ENCODE data around the gene RPTOR. TPM values are rescaled to one million over a fixed set of nuclear protein-coding genes. Genes with fewer than 3 reads are reported as not detected.

Gene RPTOR
- total RNA-seq, 1 experiment from 2014 or later: 25.1 TPM

GRCh38 chr17:80609757-80610156 lies 65.1 kb downstream of the RPTOR start:
- no peak overlapping the region for H3K4ac ChIP-seq (ENCODE audit: low read depth, low read length)
- H3K9ac ChIP-seq (ENCODE audit: extremely low read depth, insufficient read length, low read length): no peak overlapping the region
- no peak overlapping the region for H2BK12ac ChIP-seq (ENCODE audit: insufficient read length, low read depth, low read length)
- H3K36me3 Mint-ChIP-seq (ENCODE audit: insufficient read depth in 1 of 3, low read depth in 3 of 3): no peaks in the 10 kb centered on the region
- H3K56ac ChIP-seq (ENCODE audit: insufficient read length, low read depth, low read length): no peak overlapping the region
- no peak overlapping the region for H2BK15ac ChIP-seq (ENCODE audit: low read depth, low read length)
- H3K4me2 ChIP-seq (ENCODE audit: insufficient read depth, insufficient read length, low read length): no peak overlapping the region
- no peak for DNase-seq
- H4K91ac ChIP-seq (ENCODE audit: insufficient read length, low read depth, low read length): no peak overlapping the region
- peaks cover 5% of the 10 kb centered on the region in 2 experiments; a peak in 3 of 4 replicates for H3K4me1 Mint-ChIP-seq
- no CpG with 5 or more reads among the region's 5 CpGs for WGBS (ENCODE audit: extremely low coverage, insufficient read length, low lambda C conversion rate)
- no peak overlapping the region for H3K18ac ChIP-seq (ENCODE audit: insufficient read length, low read depth, low read length)
- H2AFZ ChIP-seq (ENCODE audit: low read length): no peak overlapping the region
- H4K8ac ChIP-seq (replicated peaks; ENCODE audit: insufficient read length, low read depth, low read length): no peak overlapping the region
- no peak overlapping the region for H3K14ac ChIP-seq (ENCODE audit: insufficient read depth, low read length)
- no peak overlapping the region for H2BK20ac ChIP-seq (ENCODE audit: low read depth, low read length, poor library complexity, severe bottlenecking)
- TF ChIP-seq, protein P1, sequence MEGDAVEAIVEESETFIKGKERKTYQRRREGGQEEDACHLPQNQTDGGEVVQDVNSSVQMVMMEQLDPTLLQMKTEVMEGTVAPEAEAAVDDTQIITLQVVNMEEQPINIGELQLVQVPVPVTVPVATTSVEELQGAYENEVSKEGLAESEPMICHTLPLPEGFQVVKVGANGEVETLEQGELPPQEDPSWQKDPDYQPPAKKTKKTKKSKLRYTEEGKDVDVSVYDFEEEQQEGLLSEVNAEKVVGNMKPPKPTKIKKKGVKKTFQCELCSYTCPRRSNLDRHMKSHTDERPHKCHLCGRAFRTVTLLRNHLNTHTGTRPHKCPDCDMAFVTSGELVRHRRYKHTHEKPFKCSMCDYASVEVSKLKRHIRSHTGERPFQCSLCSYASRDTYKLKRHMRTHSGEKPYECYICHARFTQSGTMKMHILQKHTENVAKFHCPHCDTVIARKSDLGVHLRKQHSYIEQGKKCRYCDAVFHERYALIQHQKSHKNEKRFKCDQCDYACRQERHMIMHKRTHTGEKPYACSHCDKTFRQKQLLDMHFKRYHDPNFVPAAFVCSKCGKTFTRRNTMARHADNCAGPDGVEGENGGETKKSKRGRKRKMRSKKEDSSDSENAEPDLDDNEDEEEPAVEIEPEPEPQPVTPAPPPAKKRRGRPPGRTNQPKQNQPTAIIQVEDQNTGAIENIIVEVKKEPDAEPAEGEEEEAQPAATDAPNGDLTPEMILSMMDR (conservative IDR thresholded peaks at IDR 0.05): no peak
- H3K9me3 ChIP-seq (ENCODE audit: control insufficient read depth, low read depth, low read length): no peaks in the 10 kb centered on the region
- peaks cover 7% of the 10 kb centered on the region; the same call in 1 of the 2 replicates for H3K79me2 ChIP-seq (ENCODE audit: insufficient read depth, low read length)
- no peak overlapping the region for H3K23ac ChIP-seq (ENCODE audit: insufficient read length, low read depth, low read length)
- H3T11ph ChIP-seq (ENCODE audit: low read length): no peak overlapping the region
- no peaks in the 10 kb centered on the region for H3K9me3 Mint-ChIP-seq
- H3K23me2 ChIP-seq (ENCODE audit: insufficient read length, low read depth, low read length, poor library complexity, severe bottlenecking): no peaks in the 10 kb centered on the region
- H4K5ac ChIP-seq (ENCODE audit: insufficient read length, low read depth, low read length): no peak overlapping the region
- peaks cover 3% of the 10 kb centered on the region for H4K20me1 ChIP-seq (ENCODE audit: control insufficient read depth, insufficient read depth, insufficient read length)
- H3K4me1 ChIP-seq (ENCODE audit: insufficient read depth, low read length): no peaks in the 10 kb centered on the region
- no peaks in the 10 kb centered on the region for H3K27me3 ChIP-seq (ENCODE audit: insufficient read depth, low read length)
- no peak overlapping the region for H2BK120ac ChIP-seq (ENCODE audit: low read depth, low read length, poor library complexity, severe bottlenecking)
- H3K4me3 Mint-ChIP-seq: no peak overlapping the region
- H3K27ac ChIP-seq (ENCODE audit: insufficient read length, low read depth, low read length): no peak overlapping the region
- H2AK5ac ChIP-seq (ENCODE audit: insufficient read length, low read length): no peak overlapping the region
- H2BK5ac ChIP-seq (ENCODE audit: insufficient read length, low read length): no peak overlapping the region
- H3K27ac Mint-ChIP-seq: no peak overlapping the region; a peak in 1 of 7 replicates
- H3K27me3 Mint-ChIP-seq (ENCODE audit: low read depth): no peaks in the 10 kb centered on the region
- H3K79me1 ChIP-seq (ENCODE audit: insufficient read depth, low read depth, low read length, poor library complexity, severe bottlenecking): no peaks in the 10 kb centered on the region

Data from H9 (cell line).